Renal pelvis (tissue), 12 donors: ENCODE data around the gene SPART. TPM values are rescaled to one million over a fixed set of nuclear protein-coding genes. Genes with fewer than 3 reads are reported as not detected.

ENCODE experiments used
- DNase-seq: peaks from one replicate; pipeline ENCODE4 v3.0.0-alpha.2; 2013
- long read RNA-seq, 16 experiments: transcript quantifications; one replicate each; lab custom pipeline, GENCODE V29; 2026
- polyA plus RNA-seq, 3 donors: library from polyadenylated mRNA; unstranded; fragments of 120-200 nt; gene quantifications; one replicate each; pipeline ENCODE4 v1.2.1, GENCODE V29; 2013; ENCODE audit not compliant: insufficient read length in 3 of 3

The SPART gene, protein sequence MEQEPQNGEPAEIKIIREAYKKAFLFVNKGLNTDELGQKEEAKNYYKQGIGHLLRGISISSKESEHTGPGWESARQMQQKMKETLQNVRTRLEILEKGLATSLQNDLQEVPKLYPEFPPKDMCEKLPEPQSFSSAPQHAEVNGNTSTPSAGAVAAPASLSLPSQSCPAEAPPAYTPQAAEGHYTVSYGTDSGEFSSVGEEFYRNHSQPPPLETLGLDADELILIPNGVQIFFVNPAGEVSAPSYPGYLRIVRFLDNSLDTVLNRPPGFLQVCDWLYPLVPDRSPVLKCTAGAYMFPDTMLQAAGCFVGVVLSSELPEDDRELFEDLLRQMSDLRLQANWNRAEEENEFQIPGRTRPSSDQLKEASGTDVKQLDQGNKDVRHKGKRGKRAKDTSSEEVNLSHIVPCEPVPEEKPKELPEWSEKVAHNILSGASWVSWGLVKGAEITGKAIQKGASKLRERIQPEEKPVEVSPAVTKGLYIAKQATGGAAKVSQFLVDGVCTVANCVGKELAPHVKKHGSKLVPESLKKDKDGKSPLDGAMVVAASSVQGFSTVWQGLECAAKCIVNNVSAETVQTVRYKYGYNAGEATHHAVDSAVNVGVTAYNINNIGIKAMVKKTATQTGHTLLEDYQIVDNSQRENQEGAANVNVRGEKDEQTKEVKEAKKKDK
- 10 to 100 TPM; 78.2 to 96.4 (median 82.5) TPM for polyA plus RNA-seq
- long read RNA-seq, donor 1, full-length matches to known transcripts = 15 of 31 reads
- long read RNA-seq, donor 1, partial matches to known transcripts = 16 of 31 reads
- long read RNA-seq, donor 1, other reads (novel, unspliced or antisense) = 0 of 31 reads
- long read RNA-seq, donor 2, full-length matches to known transcripts = 16 of 41 reads
- long read RNA-seq, donor 2, partial matches to known transcripts = 25 of 41 reads
- long read RNA-seq, donor 2, other reads (novel, unspliced or antisense) = 0 of 41 reads
- long read RNA-seq, donor 3, full-length matches to known transcripts = 13 of 23 reads
- long read RNA-seq, donor 3, partial matches to known transcripts = 10 of 23 reads
- long read RNA-seq, donor 3, other reads (novel, unspliced or antisense) = 0 of 23 reads
- long read RNA-seq, donor 4, full-length matches to known transcripts = 20 of 27 reads
- long read RNA-seq, donor 4, partial matches to known transcripts = 7 of 27 reads
- long read RNA-seq, donor 4, other reads (novel, unspliced or antisense) = 0 of 27 reads
- long read RNA-seq, donor 5, full-length matches to known transcripts = 12 of 17 reads
- long read RNA-seq, donor 5, partial matches to known transcripts = 5 of 17 reads
- long read RNA-seq, donor 5, other reads (novel, unspliced or antisense) = 0 of 17 reads
- long read RNA-seq, donor 6, full-length matches to known transcripts = 18 of 32 reads
- long read RNA-seq, donor 6, partial matches to known transcripts = 14 of 32 reads
- long read RNA-seq, donor 6, other reads (novel, unspliced or antisense) = 0 of 32 reads
- long read RNA-seq, donor 7, full-length matches to known transcripts = 20 of 32 reads
- long read RNA-seq, donor 7, partial matches to known transcripts = 12 of 32 reads
- long read RNA-seq, donor 7, other reads (novel, unspliced or antisense) = 0 of 32 reads
- long read RNA-seq, donor 8, full-length matches to known transcripts = 4 of 9 reads
- long read RNA-seq, donor 8, partial matches to known transcripts = 5 of 9 reads
- long read RNA-seq, donor 8, other reads (novel, unspliced or antisense) = 0 of 9 reads
- long read RNA-seq, donor 9, full-length matches to known transcripts = 23 of 48 reads
- long read RNA-seq, donor 9, partial matches to known transcripts = 25 of 48 reads
- long read RNA-seq, donor 9, other reads (novel, unspliced or antisense) = 0 of 48 reads
- long read RNA-seq, donor 10, full-length matches to known transcripts = 15 of 26 reads
- long read RNA-seq, donor 10, partial matches to known transcripts = 11 of 26 reads
- long read RNA-seq, donor 10, other reads (novel, unspliced or antisense) = 0 of 26 reads
- long read RNA-seq, donor 11, full-length matches to known transcripts = 16 of 21 reads
- long read RNA-seq, donor 11, partial matches to known transcripts = 5 of 21 reads
- long read RNA-seq, donor 11, other reads (novel, unspliced or antisense) = 0 of 21 reads
- long read RNA-seq, donor 12, full-length matches to known transcripts = 23 of 51 reads
- long read RNA-seq, donor 12, partial matches to known transcripts = 28 of 51 reads
- long read RNA-seq, donor 12, other reads (novel, unspliced or antisense) = 0 of 51 reads
- long read RNA-seq, donor 13, full-length matches to known transcripts = 5 of 19 reads
- long read RNA-seq, donor 13, partial matches to known transcripts = 14 of 19 reads
- long read RNA-seq, donor 13, other reads (novel, unspliced or antisense) = 0 of 19 reads
- long read RNA-seq, donor 14 = 0 reads
- long read RNA-seq, donor 15, full-length matches to known transcripts = 28 of 37 reads
- long read RNA-seq, donor 15, partial matches to known transcripts = 9 of 37 reads
- long read RNA-seq, donor 15, other reads (novel, unspliced or antisense) = 0 of 37 reads
- long read RNA-seq, donor 16, full-length matches to known transcripts = 6 of 24 reads
- long read RNA-seq, donor 16, partial matches to known transcripts = 18 of 24 reads
- long read RNA-seq, donor 16, other reads (novel, unspliced or antisense) = 0 of 24 reads

DNA sequence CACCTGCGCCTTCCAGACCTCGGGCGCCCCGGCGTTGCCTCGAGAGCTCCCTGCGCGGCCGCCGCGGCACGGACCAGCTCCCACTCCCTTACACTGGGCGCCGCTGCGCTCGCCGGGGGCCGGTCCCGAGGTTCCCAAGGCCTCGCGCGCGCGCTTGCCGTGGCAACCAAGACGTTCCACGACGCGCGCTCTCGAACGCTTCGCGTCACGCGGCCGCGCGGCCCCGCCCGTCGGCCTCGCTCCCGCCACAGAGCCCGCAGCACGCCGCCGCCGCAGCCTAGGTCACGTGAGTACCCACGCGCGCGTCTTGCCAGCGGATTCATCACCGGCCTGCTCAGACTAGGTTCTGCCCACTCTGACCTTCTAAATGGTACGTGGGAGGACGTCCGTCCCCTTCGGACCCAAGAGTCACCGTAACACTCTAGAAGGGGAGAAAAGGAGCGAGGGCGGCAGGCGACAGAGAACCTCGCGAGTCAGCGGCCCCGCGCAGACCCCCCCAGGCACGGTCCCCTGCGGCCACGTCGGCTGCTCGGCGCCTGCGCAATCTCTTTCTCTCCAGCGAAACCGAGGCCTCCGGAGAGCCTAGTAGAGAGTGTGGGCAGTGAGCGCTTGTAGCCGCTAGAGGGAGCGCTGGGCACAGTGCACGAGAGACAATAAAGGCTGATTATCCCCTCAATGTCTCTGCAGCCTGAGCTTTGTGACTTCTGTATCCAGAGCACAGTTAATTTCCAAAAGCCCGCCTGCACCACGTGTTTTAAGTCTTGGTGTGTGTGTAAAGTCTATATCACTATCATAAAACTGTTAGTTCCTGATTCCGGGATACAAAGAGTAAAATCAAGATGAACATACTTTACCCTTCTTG, at the start of gene SPART:
TSS of gene SPART (minus strand) at position 173 of the 862 bp plus-strand sequence. CDS start 10,564 bp downstream, outside the sequence.
- peak; percentile 90 for DNase-seq

DNA sequence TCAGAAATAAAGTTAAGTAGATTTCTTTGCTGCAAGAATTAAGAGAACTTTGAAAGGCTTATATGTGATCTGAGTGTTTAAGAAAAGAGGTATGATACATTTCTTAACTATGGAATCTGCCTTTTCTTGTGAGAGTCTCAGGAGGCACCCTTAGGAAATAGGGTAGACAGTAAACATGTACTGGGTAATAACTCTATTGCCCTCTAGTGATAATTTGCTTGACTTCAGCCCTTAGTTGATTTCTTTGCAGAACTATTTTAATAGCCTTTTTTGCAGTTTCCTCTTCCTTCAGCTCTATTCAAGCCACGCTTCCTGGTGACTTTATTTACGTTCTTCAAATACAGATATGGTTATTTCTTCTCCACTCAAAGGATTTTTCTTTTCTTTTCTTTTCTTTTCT, 49.1 kb upstream of the SPART start:
- peak; percentile 19 for DNase-seq

DNA sequence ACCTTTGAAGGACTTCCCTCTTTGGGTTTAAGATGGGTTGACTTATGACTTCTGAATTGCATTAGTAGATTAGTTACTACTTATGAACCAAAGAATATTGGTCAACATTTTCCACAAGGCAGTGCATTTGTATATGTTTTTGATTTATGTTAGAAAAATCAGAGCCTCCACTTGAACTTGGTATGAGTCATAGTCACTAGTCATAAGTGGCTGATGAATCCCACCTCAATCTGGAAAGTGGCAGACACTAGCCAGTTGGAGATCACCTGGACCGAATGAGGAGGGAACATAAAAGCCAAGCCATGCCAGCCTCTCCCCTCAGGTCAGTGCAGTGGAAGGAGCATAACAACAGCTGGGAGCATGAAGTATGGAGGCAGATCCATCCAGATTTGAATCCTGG, 39.3 kb upstream of the SPART start:
- no peak for DNase-seq

DNA sequence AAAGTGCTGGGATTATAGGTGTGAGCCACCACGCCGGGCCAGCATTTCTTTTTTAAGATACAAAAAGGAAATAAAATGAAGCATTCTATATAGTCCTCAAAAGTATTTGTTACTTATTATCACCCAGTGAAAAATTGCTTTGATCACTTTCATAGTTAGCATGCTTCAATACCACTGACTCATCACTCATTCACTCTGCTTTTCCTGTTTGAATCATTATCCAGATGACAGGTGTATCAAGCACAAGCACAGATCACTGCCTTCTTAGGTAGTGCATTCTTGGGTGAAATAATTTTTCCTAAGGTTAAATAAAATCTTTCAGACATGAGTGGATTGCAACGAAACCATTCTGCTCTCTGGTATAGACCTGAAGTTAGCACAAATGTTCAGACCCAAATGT, 35.8 kb upstream of the SPART start:
- no peak for DNase-seq

DNA sequence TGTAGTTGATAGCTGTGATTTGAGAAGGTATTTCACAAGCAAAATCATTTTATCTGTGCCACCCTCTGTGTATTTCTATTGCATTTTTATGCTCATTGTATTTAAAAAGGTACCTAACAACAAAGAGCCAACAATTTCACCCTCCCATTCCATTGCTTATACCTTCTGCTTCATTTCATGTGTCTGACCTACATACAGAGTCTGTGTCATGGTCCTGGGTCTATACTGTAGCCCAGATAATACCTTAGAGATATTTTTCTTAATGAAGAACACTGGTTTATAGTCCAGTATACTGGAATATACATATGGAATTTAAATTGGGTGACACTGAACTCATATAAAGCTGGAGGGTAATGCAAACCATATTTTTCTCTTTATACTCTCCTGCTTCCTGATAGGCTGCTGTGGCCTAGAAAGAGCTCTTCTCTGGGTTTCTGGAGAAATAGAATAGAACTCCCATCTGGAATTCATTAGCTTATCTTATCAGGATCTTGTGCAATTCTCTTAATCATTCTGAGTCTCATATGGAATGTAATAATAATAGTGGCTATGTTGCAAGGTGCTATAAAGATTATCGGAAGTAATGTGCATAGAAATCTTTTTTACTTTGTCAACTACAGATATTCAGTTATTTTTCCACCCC, 31.8 kb upstream of the SPART start:
- DNase-seq = no peak

DNA sequence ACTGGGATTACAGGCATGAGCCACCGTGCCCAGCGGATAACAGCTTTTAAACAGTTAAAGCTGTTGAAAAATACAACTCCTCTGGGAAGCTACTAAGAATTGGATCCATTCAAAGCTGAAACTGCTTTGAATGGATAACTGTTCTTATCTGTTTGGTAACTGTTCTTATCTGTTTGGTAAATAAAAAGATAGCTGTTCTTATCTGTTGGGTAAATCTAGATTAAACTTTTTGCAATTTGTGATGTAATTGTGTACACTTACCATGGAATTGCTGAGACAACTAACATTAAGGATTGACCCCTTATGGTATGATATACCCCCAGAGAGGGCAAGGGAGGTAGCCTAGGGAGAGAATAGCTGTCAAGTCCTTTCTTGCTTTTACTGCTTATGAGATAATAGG, 27.9 kb upstream of the SPART start:
- DNase-seq = no peak

DNA sequence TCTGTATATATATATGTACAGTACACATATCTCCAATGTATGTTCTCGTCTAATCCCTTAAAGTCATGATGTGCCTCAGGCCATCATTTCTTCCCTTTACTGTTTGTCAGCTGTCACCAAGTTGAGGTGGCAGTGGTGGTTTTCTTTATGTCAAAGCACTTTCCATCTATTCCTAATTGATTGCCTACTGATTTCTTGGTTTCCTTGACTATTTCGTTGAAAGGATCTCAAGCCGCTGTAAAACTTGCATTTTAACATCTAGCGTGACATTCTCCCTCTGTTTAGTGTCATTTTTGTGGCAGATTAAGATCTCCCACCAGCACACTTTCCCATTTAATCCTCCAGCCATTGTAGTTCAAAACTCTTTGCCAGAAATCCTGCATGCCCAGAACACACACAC, 25.0 kb upstream of the SPART start:
- DNase-seq = no peak

DNA sequence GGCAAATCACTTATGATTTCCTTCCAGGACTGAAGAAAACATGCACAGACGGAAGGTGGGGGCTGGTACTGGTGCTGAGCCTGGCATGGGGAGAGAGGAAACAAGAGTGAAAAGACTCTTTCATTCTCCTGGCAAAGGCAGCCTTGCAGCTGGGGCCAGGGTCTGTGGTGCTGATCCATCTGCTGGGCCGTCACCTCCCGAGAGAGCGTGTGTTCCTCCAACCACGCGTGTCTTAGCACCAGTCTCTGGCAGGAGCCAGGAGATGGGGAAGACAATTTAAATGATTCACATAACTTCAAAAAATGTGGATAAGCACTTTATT, 23.9 kb upstream of the SPART start:
- DNase-seq = no peak

DNA sequence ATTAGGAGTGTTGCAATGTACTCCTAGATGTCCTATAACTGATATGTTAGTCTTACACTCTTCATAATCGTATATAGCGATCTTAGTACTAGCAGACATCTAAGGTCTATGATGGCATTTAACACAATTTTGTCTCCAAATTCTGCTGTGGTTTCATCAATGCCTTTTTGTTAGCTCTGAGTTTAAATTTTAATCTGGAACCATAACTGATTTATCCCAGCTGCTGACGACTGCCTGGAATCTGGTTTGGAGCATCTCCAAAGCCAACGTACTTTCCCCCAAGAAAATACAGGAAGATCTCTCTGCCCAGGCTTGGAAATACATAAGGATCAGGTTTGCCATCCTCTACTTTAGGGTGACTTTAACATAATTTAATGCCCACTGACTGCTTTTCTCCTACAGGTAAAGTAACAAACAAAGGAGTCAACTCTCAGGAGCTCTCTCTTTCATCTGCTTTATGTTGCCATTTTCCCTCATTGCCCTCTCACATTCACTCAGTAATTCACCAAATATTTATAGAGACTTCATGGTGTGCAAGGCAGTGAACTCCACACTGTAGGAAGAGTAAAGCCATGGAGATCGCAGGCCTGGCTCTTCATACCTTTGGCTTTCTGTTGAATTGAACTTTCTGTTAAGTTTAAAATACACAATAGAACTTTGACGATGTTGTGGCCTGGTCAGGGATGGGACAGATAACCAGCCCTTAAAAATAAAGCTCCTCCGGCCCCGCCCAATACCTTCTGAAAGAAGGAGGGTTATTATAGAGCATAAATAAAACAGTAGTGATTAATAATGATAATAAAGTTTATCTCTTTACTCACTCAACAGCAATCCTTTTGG, 23.3 kb upstream of the SPART start:
- no peak for DNase-seq

DNA sequence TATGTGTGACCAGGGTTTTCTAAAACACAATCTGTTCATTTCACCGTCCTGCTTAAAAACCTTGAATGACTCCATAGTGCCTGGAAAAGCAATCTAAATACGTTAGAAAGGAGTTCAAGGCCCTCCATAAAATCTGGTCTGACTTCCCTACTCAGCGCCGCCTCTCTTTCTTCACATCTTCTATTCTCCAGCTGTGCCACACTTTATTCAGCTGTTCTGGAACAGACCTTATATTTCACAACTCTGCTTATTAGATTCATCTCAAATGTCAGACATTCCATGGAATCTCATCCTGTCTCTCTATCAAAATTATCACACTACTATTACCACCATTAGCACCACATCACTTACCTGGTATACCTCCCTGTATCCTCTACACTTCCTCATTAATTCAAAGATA, 19.8 kb upstream of the SPART start:
- DNase-seq = no peak

DNA sequence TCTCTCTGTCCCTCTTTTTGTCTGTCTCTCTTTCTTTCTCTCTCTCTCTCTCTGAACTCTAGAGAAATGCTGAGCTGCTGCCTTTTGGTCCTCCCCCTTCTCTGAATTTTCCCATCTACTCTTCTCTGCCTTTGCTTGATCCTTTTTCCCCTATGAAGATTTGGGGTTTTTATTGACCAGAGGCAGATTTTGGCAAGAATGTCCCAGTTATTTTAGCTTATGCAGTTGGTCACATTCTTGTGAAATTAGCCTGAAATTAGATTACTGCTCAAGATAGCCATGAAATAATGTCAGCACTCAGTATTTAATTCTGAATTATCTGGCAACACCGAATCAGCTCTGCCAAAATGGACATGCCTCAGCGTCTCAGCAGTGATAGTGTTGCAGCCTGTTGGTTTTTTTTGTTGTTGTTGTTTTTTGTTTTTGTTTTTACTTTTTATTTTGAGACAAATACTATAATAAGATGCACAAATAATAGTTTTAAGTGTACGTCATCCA, 17.2 kb upstream of the SPART start:
- DNase-seq = no peak

DNA sequence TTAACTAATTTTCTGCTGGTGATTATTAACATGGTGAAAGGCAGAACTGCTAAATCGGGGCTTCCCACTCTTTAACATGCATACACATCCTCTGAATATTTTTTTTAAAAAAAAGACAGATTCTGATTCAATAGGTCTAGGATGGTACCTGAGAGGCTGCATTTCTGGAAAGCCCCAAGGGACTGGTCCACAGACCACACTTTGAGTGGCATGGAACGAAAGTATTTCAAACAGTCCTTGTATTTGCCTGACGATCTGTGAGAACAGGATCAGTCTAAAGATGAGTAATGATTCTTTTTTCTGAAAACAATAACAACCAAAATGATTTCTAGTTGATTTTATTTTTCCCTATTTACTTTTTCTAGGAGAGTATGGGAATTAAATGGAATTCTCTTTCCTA, 16.7 kb upstream of the SPART start:
- no peak for DNase-seq

DNA sequence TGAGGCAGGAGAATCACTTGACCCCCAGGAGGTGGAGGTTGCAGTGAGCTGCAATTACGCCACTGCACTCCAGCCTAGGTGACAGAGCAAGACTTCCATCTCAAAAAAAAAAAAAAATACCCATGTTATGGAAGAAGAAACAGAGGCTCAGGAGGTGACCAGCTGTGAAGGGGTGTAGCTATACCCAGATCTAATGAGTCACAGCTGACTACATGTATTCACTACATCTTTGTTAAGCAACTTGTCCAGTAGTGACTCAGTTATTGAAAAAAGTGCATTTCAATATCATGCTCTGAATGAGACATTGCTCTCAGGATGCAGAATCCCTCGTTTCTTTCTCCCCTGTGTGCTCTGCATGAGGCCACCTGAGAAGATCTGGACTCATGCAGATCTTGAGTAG, 16.1 kb upstream of the SPART start:
- DNase-seq = no peak

DNA sequence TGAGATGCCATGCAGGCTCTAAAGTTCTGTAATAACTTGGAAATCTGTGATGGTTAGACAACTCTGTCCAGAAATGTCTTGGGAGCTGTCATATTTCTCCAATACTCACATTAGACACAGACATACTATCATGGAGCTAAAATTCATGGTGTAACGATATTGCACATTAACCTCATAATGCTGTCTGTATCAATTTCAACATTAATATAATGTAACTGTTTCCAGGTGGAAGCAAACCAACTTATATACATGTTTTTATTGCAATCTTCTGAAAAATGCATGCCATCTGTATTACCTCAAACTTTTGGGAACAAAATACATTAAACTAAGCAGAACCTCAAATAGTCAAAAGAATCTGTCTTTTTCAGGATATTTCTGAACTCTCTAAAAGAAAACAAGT, 14.7 kb upstream of the SPART start:
- no peak for DNase-seq

DNA sequence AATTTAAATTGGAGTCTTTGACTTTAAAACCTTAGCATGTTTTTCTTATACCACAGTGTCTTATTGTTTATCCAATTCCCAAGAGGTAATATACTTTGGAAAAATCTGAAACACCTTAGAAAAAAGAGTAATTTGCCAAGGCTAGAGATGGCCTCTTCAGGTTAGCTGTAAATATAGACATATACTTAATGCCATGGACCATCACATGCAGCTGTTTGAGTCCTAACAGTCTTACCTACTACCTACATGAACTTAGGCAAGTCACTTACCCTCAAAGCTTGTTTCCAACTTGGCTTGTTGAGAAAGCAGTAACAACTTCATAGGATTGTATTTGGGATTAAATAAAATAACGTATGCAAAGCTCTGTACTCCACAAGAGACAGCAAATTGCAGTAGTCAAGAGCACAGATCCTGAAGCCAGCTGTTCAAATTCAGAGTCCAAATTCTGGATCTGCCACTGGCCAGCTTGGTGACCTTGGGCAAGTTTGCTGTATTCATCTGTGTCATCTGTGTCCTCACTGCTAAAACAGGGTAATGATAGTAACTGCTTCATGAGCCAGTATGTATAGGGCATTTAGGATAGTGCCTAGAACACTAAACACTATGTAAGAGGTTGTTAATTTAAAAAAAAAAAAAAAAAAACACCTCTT, 13.2 kb upstream of the SPART start:
- DNase-seq = no peak

DNA sequence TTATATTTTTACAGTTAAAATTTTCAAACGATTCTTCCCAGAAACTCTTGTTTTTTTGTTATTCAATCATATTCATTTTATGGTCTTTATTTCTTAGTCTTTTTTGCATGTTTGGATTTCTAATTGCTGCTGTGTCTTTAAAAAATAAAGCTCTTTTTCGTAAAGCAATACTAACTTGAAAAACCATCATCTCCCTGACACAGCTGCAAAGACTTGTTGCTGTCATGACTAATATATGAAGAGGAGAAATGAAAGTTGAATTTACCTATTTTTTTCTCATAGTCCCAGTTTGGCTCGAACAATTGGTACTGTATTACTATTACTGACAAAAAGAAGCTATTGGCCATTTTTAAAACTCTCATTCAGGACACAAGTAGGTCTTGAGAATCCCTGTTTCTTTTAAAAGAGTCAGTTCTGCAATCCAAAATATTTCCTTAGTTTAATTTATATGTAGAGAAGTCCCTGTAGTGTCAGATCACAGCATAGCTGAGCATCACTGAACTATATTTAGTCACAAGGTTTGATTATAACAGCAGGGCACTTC, 12.1 kb upstream of the SPART start:
- no peak for DNase-seq
